ENCODE results near the gene METAP1D. TPM values are rescaled to one million over a fixed set of nuclear protein-coding genes. Genes with fewer than 3 reads are reported as not detected.
"Not testable (repeated sequence)": the region's sequence is repeated elsewhere in the genome, so short reads cannot be mapped to it uniquely, and the experiment has no call there.

The METAP1D gene
- polyA plus RNA-seq, 1 experiment, result 8.3 TPM

DNA sequence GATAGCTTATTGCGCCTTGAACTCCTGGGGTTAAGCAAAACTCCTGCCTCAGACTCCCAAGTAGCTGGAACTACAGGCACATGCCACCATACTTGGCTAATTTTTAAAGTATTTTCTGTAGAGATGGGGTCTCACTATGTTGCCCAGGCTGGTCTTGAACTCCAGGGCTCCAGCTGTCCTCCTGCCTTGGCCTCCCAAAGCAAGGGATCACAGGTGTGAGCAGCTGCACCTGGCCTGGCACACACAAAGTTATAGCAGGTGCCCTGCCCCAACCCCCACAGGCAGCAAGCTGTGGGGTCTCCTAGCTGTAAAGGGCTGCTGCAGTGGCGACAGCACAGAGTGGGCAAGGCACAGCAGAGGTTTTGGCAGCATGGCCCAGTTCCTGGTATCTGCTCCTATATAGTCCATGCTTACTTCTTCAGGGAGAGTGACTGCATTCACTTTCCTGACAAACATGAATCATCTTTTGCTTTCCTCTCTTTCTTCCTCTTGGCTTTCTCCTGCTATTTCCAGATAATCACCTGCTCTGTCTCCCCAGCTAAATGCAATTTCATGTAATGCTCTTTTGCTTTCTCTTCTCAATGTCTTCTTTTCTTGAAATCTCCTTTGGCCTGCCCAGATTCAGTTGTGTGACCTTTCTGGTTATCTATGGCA is 27.3 kb upstream of the METAP1D start:
- no peaks in the 10 kb centered on the region for H3K9me3 ChIP-seq (ENCODE audit: control insufficient read depth, insufficient read depth, low read length)
- H3K27ac ChIP-seq (ENCODE audit: low read depth, low read length), result no peak overlapping the region
- TF ChIP-seq, protein P1, sequence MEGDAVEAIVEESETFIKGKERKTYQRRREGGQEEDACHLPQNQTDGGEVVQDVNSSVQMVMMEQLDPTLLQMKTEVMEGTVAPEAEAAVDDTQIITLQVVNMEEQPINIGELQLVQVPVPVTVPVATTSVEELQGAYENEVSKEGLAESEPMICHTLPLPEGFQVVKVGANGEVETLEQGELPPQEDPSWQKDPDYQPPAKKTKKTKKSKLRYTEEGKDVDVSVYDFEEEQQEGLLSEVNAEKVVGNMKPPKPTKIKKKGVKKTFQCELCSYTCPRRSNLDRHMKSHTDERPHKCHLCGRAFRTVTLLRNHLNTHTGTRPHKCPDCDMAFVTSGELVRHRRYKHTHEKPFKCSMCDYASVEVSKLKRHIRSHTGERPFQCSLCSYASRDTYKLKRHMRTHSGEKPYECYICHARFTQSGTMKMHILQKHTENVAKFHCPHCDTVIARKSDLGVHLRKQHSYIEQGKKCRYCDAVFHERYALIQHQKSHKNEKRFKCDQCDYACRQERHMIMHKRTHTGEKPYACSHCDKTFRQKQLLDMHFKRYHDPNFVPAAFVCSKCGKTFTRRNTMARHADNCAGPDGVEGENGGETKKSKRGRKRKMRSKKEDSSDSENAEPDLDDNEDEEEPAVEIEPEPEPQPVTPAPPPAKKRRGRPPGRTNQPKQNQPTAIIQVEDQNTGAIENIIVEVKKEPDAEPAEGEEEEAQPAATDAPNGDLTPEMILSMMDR (IDR thresholded peaks at IDR 0.05; ENCODE audit: low read depth, low read length), result no peak
- H3K4me3 ChIP-seq (ENCODE audit: low read depth, low read length), result no peak overlapping the region
- CTCF ChIA-PET, result no interaction called here
- H3K27me3 ChIP-seq (ENCODE audit: control insufficient read depth, insufficient read depth, low read length), result no peaks in the 10 kb centered on the region
- POLR2A ChIA-PET, result no interaction called here
- no peak for DNase-seq (ENCODE audit: low read depth, low spot score)

DNA sequence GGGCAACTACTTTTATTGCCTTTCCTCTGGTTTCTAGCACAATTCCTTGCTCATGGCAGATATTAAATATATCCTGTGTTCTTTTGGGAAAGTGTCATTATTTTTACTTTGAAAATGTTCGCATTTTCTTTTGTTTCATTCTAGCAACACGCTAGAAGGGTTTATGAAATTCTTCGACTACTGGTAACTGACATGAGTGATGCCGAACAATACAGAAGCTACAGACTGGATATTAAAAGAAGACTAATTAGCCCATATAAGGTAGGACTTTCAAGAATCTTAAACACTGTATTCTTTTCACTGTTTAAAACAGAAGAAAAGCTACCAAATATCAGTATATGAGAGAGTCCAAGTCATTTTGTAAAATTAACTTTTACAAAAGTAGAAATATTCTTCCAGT is 20.6 kb upstream of the METAP1D start:
- H3K4me3 ChIP-seq (ENCODE audit: low read depth, low read length), result no peak overlapping the region
- no peak for DNase-seq (ENCODE audit: low read depth, low spot score)
- no peaks in the 10 kb centered on the region for H3K27me3 ChIP-seq (ENCODE audit: control insufficient read depth, insufficient read depth, low read length)
- H3K27ac ChIP-seq (ENCODE audit: low read depth, low read length), result no peak overlapping the region
- TF ChIP-seq, protein P1 (IDR thresholded peaks at IDR 0.05; ENCODE audit: low read depth, low read length), result no peak
- ChIA-PET POLR2A (interaction anchor here (0.7 kb wide), 1 partner anchor 49 kb away, joined by 3 read pairs; no protein-coding TSS in a partner anchor), CTCF (no interaction called here)
- no peaks in the 10 kb centered on the region for H3K9me3 ChIP-seq (ENCODE audit: control insufficient read depth, insufficient read depth, low read length)

DNA sequence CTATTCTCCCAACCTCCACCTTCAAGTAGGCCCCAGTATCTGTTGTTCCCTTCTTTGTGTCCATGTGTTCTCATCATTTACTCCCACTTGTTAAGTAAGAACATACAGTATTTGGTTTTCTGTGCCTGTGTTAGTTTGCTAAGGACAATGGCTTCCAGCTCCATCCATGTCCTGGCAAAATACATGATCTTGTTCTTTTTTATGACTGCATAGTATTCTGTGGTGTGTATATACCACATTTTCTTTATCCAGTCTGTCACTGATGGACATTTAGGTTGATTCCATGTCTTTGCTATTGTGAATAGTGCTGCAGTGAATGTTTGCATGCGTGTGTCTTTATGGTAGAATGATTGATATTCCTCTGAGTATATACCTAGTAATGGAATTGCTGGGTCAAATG is 15.8 kb upstream of the METAP1D start:
- H3K27me3 ChIP-seq (ENCODE audit: control insufficient read depth, insufficient read depth, low read length); POLR2A ChIA-PET; CTCF ChIA-PET; H3K4me3 ChIP-seq (ENCODE audit: low read depth, low read length); H3K27ac ChIP-seq (ENCODE audit: low read depth, low read length); H3K9me3 ChIP-seq (ENCODE audit: control insufficient read depth, insufficient read depth, low read length); DNase-seq (ENCODE audit: low read depth, low spot score): not testable (repeated sequence)

DNA sequence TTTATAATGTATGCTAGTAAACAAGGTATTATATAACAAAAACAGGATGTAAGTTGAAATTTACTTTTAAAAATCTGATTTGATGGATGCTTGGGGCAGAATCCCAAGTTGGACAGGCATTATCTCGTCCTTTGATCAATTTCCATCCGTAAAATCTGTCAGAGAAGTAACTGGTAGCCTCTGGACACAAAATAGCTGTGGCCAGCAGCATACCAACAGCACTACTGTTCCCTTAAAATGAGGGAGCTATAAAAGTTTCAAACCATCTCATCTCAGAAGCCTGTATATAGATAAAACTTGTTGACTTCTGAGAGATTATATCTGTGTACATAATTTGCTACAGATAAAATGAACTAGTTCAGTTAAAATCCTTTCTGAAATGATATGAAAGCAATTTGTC is 14.7 kb upstream of the METAP1D start:
- no peak for DNase-seq (ENCODE audit: low read depth, low spot score)
- POLR2A ChIA-PET, result no interaction called here
- H3K4me3 ChIP-seq (ENCODE audit: low read depth, low read length), result no peak overlapping the region
- H3K27me3 ChIP-seq (ENCODE audit: control insufficient read depth, insufficient read depth, low read length), result no peaks in the 10 kb centered on the region
- TF ChIP-seq, protein P1 (IDR thresholded peaks at IDR 0.05; ENCODE audit: low read depth, low read length), result no peak
- no peaks in the 10 kb centered on the region for H3K9me3 ChIP-seq (ENCODE audit: control insufficient read depth, insufficient read depth, low read length)
- no peak overlapping the region for H3K27ac ChIP-seq (ENCODE audit: low read depth, low read length)
- CTCF ChIA-PET, result no interaction called here

DNA sequence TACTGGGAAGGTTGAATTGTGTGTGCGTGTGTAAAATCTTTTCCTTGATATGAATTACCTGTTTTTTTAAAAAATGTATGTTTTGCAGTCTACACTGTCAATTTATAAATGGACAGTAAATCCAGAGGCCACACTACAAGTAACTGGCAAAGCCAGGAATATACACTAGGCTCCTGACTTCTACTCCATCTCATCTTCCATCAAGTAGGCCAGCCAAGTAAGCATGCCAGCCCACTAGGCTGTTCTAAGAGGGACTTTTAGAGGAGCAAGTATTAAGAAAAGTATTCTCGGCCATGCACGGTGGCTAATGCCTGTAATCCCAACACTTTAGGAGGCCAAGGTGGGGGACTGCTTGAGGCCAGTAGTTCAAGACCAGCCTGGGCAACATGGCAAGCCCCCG is 13.0 kb upstream of the METAP1D start:
- CTCF ChIA-PET, result no interaction called here
- POLR2A ChIA-PET, result no interaction called here
- no peak for DNase-seq (ENCODE audit: low read depth, low spot score)
- TF ChIP-seq, protein P1 (IDR thresholded peaks at IDR 0.05; ENCODE audit: low read depth, low read length), result no peak
- Histone ChIP-seq H3K9me3 (ENCODE audit: control insufficient read depth, insufficient read depth, low read length) (no peaks in the 10 kb centered on the region), H3K27me3 (ENCODE audit: control insufficient read depth, insufficient read depth, low read length) (no peaks in the 10 kb centered on the region), H3K4me3 (ENCODE audit: low read depth, low read length) (no peak overlapping the region), H3K27ac (ENCODE audit: low read depth, low read length) (no peak overlapping the region)
